Activated naive CD8-positive, alpha-beta T cell treated with anti-CD3 and anti-CD28 coated beads, Interleukin-2, amount 50 U/mL, for 24 hours (primary cell): Measurements from ENCODE around the gene UFC1.
A peak's percentile ranks its signal among the peaks of the same experiment; 100 is the strongest.

Experiments
- ATAC-seq: fragments of 150-1000 bp; cut with Tn5 transposase; one replicate; pipeline ENCODE4 v1.10.0; 2021
- DNase-seq: peaks from one replicate; pipeline ENCODE4 v3.0.0; 2021
- H3K27ac Mint-ChIP-seq: one replicate; pipeline ENCODE4 v1.8.0; 2021; ENCODE audit warnings: mild to moderate bottlenecking, mixed read lengths
- H3K27me3 Mint-ChIP-seq: one replicate; pipeline ENCODE4 v1.8.0; 2021; ENCODE audit warnings: mixed read lengths
- H3K36me3 Mint-ChIP-seq: one replicate; pipeline ENCODE4 v1.8.0; 2021; ENCODE audit warnings: low read depth, mixed read lengths
- H3K4me1 Mint-ChIP-seq: one replicate; pipeline ENCODE4 v1.8.0; 2021; ENCODE audit warnings: mixed read lengths
- H3K4me3 Mint-ChIP-seq: one replicate; pipeline ENCODE4 v1.8.0; 2021; ENCODE audit warnings: mild to moderate bottlenecking, moderate library complexity, mixed read lengths
- H3K9me3 Mint-ChIP-seq: one replicate; pipeline ENCODE4 v1.8.0; 2021; ENCODE audit warnings: mixed read lengths

UFC1 gene

DNA sequence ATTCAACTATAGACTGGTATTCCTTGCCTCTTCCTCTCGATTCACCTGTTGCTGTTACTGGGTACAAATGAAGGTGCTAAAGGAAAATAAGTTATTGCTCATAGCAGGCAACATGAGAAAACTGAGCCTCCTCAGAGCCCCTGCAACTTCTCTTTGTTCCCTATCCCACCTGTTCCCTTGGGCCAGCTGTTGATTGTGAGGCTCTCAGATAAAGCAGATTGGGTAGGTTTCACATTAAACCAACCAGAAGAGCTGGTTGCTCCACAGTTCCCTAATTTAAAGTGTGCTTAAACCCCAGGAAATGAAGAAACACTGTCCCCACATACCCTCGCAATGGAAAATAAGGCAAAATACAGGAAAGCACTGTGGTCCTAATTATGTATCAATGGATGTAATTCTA lies 26.1 kb upstream of the UFC1 start:
- Mint-ChIP-seq H3K27ac (peak overlapping the region; percentile 34), H3K9me3 (no peaks in the 10 kb centered on the region), H3K36me3 (peaks cover 56% of the 10 kb centered on the region), H3K4me1 (peaks cover 48% of the 10 kb centered on the region), H3K27me3 (no peaks in the 10 kb centered on the region), H3K4me3 (no peak overlapping the region)
- DNase-seq, result no peak
- no peak for ATAC-seq

DNA sequence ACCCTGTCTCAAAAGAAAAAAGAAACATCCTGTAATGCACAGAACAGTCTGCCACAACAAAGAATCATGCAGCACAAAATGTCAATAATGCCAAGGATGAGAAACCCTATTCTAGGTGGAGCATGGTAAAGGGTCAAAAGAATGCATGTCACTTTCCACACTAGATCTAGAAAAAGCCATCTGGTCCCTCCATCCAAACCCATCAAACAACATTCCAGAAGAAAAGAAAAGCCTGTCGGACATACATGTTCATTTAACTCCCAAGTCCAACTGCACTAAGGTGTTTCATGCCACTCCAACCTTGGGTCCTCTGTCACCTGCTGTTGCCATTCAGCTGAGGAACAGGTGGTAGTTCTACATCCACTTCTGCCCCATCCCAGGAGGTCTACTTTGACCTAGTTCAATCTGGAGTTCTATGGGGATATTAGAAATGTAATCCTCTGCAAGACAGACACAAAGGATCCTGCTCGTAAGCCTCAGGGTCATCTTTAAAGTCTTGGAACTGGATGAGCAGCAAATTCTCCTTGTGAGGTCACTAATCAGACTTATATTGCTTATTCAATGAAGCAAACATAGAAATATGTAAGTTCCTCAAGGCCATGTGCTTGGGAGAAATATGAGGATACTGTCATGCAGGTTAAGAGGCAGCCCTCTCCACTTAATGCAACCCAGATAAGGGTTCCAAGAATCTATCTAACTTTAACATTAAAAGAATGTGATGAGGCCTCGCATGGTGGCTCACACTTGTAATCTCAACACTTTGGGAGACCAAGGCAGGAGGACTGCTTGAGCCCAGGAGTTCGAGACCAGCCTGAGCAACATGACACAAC lies 25.0 kb upstream of the UFC1 start:
- H3K36me3 Mint-ChIP-seq, result peaks cover 50% of the 10 kb centered on the region
- H3K27me3 Mint-ChIP-seq, result no peaks in the 10 kb centered on the region
- no peaks in the 10 kb centered on the region for H3K9me3 Mint-ChIP-seq
- H3K4me1 Mint-ChIP-seq, result peaks cover 48% of the 10 kb centered on the region
- H3K4me3 Mint-ChIP-seq, result no peak overlapping the region
- peak overlapping the region; percentile 24 for H3K27ac Mint-ChIP-seq
- DNase-seq (no peak), ATAC-seq (no peak)

DNA sequence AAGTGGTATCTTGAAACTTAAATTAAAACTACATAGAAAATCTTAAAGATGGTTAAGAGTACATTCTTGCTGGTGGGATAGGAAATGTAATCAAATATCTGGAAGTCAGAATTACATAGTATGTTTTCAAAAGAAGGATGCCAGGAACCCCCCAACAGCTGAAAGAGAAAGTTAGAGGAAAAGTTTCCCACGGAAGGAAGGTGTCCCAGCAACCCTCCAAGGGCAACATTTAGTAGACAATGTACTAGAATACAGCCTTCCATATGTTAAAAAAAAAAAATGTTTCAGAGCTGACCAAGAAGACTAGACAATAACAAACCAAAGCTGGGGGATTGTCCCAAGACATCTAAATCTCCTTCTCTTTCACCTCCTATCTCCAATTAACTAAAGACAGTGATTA lies 23.5 kb upstream of the UFC1 start:
- no peak overlapping the region for H3K27ac Mint-ChIP-seq
- H3K4me1 Mint-ChIP-seq, result peaks cover 52% of the 10 kb centered on the region
- peaks cover 44% of the 10 kb centered on the region for H3K36me3 Mint-ChIP-seq
- H3K27me3 Mint-ChIP-seq, result no peaks in the 10 kb centered on the region
- H3K4me3 Mint-ChIP-seq, result no peak overlapping the region
- no peaks in the 10 kb centered on the region for H3K9me3 Mint-ChIP-seq
- DNase-seq (no peak), ATAC-seq (no peak)

DNA sequence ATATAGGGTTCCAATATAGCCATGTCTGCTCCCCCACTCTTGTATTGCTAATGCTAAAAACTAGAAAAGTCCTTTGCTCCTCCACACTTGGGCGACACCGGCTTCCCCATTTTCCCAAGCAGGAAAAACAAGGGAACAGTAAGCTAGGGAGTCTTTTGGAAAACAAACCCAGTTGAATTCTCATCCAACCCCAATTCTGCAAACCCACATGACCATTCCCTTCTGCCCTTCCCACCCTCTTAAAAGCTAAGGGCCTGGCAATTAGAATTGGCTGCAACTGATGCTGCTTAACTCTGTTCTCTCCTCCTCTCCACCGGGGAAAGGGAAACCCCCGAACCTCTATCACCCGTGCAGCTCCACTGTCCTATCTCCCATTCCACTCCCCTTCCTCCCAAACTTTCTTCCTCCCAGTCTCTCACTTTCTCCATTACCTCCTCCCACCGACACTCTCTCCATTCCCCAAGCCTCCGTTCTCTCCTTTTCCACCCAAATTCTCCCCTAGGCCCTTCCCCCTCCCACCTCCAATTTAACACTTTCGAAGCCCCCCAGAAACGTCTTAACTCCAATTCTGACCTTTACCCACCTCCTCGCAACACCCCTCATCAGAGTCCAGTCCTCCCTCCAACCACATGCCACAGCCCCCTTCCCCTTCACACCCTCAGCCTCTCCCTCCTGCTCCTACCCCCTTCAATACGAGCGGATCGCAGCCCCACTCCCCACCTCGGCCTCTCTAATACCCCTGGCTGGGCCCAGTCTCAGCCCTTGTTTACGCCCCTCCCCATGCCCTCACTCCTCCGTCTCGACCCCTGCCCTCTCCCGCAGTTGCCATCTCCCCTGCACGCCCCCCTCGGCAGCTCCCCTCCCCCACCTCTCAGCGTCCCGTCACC lies 22.0 kb upstream of the UFC1 start:
- H3K4me1 Mint-ChIP-seq, result peaks cover 50% of the 10 kb centered on the region
- no peaks in the 10 kb centered on the region for H3K27me3 Mint-ChIP-seq
- DNase-seq, result no peak
- H3K36me3 Mint-ChIP-seq, result peaks cover 37% of the 10 kb centered on the region
- H3K4me3 Mint-ChIP-seq, result no peak overlapping the region
- H3K27ac Mint-ChIP-seq, result no peak overlapping the region
- ATAC-seq, result no peak
- H3K9me3 Mint-ChIP-seq, result no peaks in the 10 kb centered on the region

DNA sequence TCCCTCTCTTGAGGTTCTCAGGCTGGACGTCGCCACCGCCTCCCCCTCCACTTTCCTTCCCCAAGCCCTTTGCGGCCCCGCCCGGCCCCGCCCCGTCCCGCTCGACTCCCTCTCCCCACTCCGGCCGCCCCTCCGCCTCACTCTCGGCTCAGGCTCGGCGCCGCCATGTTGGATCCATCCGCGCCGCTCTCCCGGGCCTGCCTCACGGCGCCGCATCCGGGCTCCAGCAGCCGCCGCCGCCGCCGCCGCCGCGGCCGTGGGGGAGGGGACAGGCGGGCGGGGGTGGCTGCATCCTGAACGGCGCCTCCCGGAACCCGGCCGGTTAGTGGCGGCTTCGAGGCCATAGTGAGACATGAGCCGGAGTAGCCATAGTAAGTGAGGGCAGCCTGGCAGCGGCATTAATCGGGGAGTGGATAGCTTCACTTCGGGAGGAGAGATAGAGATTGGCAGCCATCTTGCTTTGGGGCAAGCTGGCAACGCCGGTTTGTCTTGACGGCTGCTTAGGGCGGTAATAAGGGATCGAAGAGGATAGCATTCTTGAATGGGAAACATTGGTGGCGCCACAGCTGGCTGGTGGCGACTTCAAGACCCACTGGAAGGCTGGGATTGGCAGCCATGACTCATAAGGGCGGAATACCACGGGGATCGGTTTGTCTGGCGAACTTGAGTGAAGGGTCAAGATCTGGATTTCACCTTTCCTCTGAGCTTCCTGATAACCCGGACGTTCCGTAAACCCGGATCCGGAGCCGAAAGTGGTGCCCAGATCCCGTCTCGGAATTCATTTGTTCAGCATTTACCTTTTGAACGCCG lies 21.2 kb upstream of the UFC1 start, which contains the start of gene DEDD:
TSS of gene DEDD (minus strand) at position 258 of the 810 bp plus-strand sequence. CDS start 8,205 bp downstream, outside the sequence.
- Mint-ChIP-seq H3K36me3 (peaks cover 31% of the 10 kb centered on the region), H3K27ac (no peak within 1 kb of the TSS), H3K9me3 (no peaks in the 10 kb centered on the region), H3K27me3 (no peaks in the 10 kb centered on the region), H3K4me1 (peaks cover 44% of the 10 kb centered on the region), H3K4me3 (no peak within 1 kb of the TSS)
- DNase-seq (peak; percentile 87), ATAC-seq (peak; percentile 96)

DNA sequence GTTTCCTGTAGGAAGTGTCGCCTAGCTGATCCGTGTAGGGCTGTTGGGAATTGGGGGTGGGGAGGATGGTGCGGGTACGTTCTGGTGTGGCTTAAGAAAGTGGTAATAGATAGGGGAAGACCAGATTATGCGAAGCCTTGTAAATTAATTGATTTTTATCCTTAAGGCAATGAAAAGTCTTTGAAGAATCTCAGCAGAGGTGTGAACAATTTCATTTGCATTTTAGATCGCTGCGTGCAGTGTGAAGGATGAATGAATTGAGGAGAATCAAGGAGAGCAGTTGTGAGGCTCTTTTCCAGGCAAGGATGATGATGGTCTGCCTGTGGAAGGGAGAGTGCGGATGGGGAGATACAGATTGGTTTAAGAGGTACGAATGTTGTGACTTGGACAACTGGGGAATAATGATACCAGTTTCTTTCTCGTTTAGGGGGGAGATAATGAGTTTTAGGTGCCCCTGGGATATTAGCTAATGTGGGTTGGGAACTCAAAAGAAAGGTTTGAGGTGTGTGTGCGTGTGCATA lies 20.5 kb upstream of the UFC1 start:
- Mint-ChIP-seq H3K36me3 (peaks cover 25% of the 10 kb centered on the region), H3K27ac (no peak overlapping the region), H3K4me1 (peaks cover 41% of the 10 kb centered on the region), H3K4me3 (no peak overlapping the region), H3K27me3 (no peaks in the 10 kb centered on the region), H3K9me3 (no peaks in the 10 kb centered on the region)
- no peak for DNase-seq
- no peak for ATAC-seq

DNA sequence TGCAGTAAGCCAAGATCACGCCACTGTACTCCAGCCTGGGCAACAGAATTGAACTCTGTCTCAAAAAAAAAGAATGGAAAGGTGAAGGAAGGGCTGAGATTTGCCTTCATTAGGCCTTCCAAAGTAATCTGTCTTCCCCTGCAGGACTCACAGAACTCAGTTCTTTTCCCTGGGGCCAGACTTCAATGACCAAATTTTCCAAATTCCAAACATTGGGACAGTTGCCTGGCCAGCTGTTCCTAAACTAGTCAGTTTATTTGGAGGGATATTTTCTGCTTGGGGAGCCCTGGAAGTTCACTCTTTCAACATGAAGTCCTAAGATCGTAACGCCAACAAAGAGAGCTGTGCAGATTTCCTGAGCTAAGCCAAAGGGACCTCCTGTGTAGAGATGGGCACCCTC lies 15.9 kb upstream of the UFC1 start:
- Mint-ChIP-seq H3K4me3 (no peak overlapping the region), H3K27ac (no peak overlapping the region), H3K36me3 (peaks cover 3% of the 10 kb centered on the region), H3K4me1 (peaks cover 5% of the 10 kb centered on the region), H3K9me3 (no peaks in the 10 kb centered on the region), H3K27me3 (no peaks in the 10 kb centered on the region)
- DNase-seq (no peak), ATAC-seq (no peak)

DNA sequence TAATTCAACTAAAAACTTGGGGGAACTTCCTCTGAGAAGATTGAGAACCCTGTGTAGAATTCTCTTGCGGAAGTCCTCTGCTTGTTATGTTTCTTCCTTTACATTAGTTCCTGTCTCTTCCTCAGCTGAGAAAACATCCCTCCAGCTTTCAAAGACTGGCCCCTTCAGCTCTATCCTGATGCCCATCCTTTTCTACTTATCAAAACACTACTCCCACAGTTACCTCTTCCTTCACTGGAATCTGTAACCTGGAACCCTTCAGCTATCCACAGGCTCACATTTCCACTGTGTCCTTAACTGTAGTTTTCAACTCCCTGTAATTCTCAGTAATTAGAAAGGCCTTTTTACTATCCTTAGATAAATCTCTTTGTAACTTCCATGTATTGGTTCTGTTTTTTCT lies 15.3 kb upstream of the UFC1 start:
- H3K27me3 Mint-ChIP-seq, result no peaks in the 10 kb centered on the region
- H3K4me3 Mint-ChIP-seq, result no peak overlapping the region
- DNase-seq (no peak), ATAC-seq (no peak)
- peaks cover 5% of the 10 kb centered on the region for H3K4me1 Mint-ChIP-seq
- no peaks in the 10 kb centered on the region for H3K9me3 Mint-ChIP-seq
- H3K27ac Mint-ChIP-seq, result no peak overlapping the region
- H3K36me3 Mint-ChIP-seq, result peaks cover 3% of the 10 kb centered on the region

DNA sequence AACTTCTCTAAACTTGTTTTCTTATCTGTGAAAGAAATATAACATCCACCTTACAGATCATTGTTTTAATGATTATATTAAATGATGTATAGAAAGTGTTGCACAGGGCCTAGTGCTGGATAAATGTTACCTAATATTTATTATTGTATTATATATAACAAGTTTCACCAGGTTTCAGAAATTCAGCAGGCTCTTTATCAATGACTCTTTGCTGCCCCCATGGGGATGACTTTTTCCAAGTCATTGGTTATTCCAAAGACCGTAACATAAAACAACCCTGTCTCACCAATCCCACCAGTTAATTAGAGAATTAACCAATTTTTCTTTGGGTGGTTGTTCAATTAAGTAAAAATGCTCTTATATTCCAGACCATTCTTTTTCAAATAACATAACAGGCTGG lies 14.0 kb upstream of the UFC1 start:
- Mint-ChIP-seq H3K27ac (no peak overlapping the region), H3K27me3 (no peaks in the 10 kb centered on the region), H3K4me3 (no peak overlapping the region), H3K4me1 (peaks cover 5% of the 10 kb centered on the region), H3K36me3 (peaks cover 3% of the 10 kb centered on the region), H3K9me3 (no peaks in the 10 kb centered on the region)
- ATAC-seq, result no peak
- DNase-seq, result peak; percentile 50

DNA sequence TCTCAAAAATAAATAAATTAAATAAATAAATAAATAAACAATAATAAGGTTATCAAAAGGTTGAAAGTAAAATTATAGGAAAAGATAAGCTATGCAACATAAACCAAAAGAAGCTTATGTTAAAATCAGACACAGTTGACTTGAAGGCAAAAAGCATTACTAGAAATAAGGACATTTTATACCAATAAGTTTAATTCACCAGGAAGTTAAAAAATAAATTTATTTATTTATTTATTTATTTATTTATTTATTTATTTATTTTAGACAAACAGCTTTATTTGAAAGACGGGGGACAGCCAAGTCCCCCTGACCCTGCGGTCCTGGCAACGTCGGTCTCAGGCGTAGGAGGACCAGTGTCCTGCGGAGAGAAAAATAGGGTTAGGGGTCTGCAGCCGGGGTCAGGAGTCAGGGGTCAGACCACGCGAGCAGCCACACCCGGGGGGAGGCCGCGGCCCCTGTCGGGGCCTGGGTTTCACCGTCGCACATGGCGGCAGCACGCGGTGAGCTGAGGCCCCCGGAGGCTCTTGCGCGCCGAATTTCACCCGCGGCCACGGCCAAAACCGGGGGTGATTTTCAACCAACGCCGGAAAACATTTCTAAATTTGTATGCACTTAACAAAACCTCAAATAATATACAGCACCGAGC lies 12.9 kb upstream of the UFC1 start:
- DNase-seq (no peak), ATAC-seq (no peak)
- no peaks in the 10 kb centered on the region for H3K27me3 Mint-ChIP-seq
- no peak overlapping the region for H3K4me3 Mint-ChIP-seq
- H3K36me3 Mint-ChIP-seq, result peaks cover under 1% of the 10 kb centered on the region
- no peaks in the 10 kb centered on the region for H3K9me3 Mint-ChIP-seq
- H3K4me1 Mint-ChIP-seq, result no peaks in the 10 kb centered on the region
- H3K27ac Mint-ChIP-seq, result no peak overlapping the region

DNA sequence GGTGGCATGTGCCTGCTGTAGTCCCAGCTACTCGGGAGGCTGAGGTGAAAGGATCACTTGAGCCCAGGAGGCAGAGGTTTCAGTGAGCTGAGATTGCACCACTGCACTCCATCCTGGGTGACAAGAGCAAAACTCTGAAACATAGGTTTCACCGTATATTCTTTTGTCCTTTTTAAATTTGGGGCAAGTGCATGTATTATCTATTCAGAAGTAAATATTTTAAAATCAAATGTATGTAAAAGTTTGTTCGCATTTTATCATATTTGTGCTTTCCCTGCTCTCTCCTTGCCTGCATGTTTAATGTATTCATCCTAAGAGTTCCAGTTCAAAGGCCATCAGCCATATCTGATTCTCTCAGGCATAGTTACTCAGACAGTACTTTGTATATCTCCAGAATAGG lies 7.9 kb upstream of the UFC1 start:
- H3K9me3 Mint-ChIP-seq, result no peaks in the 10 kb centered on the region
- H3K27ac Mint-ChIP-seq, result no peak overlapping the region
- ATAC-seq, result no peak

DNA sequence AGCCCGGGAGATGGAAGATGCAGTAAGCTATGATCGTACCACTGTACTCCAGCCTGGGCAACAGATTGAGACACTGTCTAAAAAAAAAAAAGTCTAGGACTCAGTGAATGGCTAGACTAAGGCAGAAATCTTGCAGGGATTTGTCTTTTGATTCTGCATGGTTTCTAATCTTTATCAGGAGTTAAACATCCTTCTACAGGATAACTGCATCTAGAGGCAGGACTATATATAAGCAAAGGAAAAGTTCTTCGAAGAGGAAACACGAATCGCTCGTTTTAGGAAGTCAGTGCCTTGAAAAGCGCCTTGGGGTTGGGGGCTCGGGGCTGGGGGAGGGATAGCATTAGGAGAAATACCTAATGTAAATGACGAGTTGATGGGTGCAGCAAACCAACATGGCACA lies 602 bp upstream of the UFC1 start:
- H3K4me1 Mint-ChIP-seq, result peaks cover 16% of the 10 kb centered on the region
- no peaks in the 10 kb centered on the region for H3K27me3 Mint-ChIP-seq
- no peaks in the 10 kb centered on the region for H3K9me3 Mint-ChIP-seq
- ATAC-seq, result no peak
- peak overlapping the region; percentile 100 for H3K27ac Mint-ChIP-seq
- H3K36me3 Mint-ChIP-seq, result peaks cover 20% of the 10 kb centered on the region
- peak overlapping the region; percentile 95 for H3K4me3 Mint-ChIP-seq
- DNase-seq, result no peak

More for the DNA sequence above, 7.9 kb upstream of the UFC1 start:
- Mint-ChIP-seq H3K4me3 (no peak overlapping the region), H3K27me3 (no peaks in the 10 kb centered on the region), H3K36me3 (no peaks in the 10 kb centered on the region), H3K4me1 (no peaks in the 10 kb centered on the region)
- DNase-seq, result no peak

DNA sequence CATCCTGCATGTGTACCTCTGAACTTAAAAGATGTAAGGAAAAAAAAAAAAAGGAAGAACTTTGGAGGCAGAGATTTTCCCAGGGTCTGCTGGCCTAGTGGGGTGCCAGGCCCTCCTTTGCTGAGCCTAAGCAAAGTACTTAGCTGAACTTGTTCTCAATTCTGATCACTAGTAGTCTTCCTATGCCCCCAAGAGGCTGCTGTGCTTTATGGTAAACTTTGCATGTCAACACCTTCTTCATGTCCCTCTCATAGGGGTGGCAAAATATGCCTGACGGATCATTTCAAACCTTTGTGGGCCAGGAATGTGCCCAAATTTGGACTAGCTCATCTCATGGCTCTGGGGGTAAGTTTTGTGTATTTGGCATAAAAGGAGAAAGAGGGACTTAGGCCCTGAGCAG lies 4.1 kb downstream of the UFC1 start:
- Mint-ChIP-seq H3K9me3 (no peaks in the 10 kb centered on the region), H3K27ac (no peak overlapping the region), H3K4me1 (peaks cover 52% of the 10 kb centered on the region), H3K36me3 (peaks cover 35% of the 10 kb centered on the region), H3K4me3 (no peak overlapping the region), H3K27me3 (no peaks in the 10 kb centered on the region)
- no peak for ATAC-seq
- no peak for DNase-seq
